WTC11 (cell line): ENCODE measurements around the gene QSOX2.

Experiments used
- STAT6 ChIP-seq: sonication (generic); formaldehyde crosslinking; conservative IDR thresholded peaks from 2 replicates; pipeline ENCODE4 v1.8.1; 2023; ENCODE audit warnings: mild to moderate bottlenecking, low read depth, missing genetic modification reagents, moderate library complexity
- TF ChIP-seq, protein P1 (sequence below): fragments of 200-600 bp; IDR thresholded peaks from 2 replicates; pipeline ENCODE4 v1.8.0; 2022; ENCODE audit warnings: antibody characterized with exemption

DNA sequence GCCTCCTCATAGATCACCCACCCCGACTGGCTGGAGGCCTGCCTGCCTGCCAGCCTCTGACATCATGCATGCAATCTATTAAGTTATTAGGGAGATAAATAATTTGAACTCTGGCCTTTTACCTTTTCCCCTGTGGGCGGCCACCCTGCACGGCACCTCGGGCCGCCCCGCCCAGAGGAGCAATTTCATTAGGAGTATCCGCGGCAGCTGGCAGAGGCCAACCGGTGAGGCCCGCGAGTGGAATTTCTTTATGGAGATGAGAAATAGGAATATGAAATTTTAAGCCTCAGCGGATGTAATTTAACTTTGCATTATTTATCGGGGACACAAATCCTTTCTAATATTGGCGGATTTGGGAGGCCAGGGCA, 63.2 kb downstream of the QSOX2 start:
- TF ChIP-seq, protein P1, sequence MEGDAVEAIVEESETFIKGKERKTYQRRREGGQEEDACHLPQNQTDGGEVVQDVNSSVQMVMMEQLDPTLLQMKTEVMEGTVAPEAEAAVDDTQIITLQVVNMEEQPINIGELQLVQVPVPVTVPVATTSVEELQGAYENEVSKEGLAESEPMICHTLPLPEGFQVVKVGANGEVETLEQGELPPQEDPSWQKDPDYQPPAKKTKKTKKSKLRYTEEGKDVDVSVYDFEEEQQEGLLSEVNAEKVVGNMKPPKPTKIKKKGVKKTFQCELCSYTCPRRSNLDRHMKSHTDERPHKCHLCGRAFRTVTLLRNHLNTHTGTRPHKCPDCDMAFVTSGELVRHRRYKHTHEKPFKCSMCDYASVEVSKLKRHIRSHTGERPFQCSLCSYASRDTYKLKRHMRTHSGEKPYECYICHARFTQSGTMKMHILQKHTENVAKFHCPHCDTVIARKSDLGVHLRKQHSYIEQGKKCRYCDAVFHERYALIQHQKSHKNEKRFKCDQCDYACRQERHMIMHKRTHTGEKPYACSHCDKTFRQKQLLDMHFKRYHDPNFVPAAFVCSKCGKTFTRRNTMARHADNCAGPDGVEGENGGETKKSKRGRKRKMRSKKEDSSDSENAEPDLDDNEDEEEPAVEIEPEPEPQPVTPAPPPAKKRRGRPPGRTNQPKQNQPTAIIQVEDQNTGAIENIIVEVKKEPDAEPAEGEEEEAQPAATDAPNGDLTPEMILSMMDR = no peak
- no peak for TF ChIP-seq STAT6
